B cell (primary cell): ENCODE data around the gene TRIM24. TPM values are rescaled to one million over a fixed set of nuclear protein-coding genes. Genes with fewer than 3 reads are reported as not detected.

ENCODE experiments used
- ATAC-seq: fragments of 200-7000 bp; cut with Tn5 transposase; one replicate; pipeline ENCODE4 v1.10.0; 2021; ENCODE audit warnings: low read depth, mild to moderate bottlenecking, moderate number of reproducible peaks, moderate library complexity
- CTCF ChIA-PET: fragments of 350-600 bp; sonication (Branson Sonifier 250); formaldehyde crosslinking; loops from one replicate; lab custom pipeline; 2021; ENCODE audit warnings: antibody characterized with exemption, inconsistent platforms; lab: Charles Lee
- POLR2A ChIA-PET: fragments of 350-600 bp; sonication (Branson Sonifier 250); formaldehyde crosslinking; loops from one replicate; lab custom pipeline; 2021; ENCODE audit warnings: antibody characterized with exemption; lab: Charles Lee
- DNase-seq: peaks from one replicate; pipeline ENCODE4 v3.0.0; 2013
- H2AFZ ChIP-seq: 2 replicates; pipeline ENCODE4 v1.6.1; 2012; ENCODE audit warnings: mild to moderate bottlenecking, low read depth, low read length; ENCODE audit not compliant: insufficient read depth, poor library complexity, severe bottlenecking
- H3K27ac ChIP-seq, 2 donors: 1 replicate in 1 of 2; 2 replicates in 1 of 2; pipeline ENCODE4 v1.5.1; 2012 to 2013; ENCODE audit warnings: low read length in 2 of 2, mild to moderate bottlenecking in 2 of 2, moderate library complexity in 1 of 2
- H3K27me3 ChIP-seq, 4 experiments: fragments of 200-600 bp in 1 of 4; sonication (generic) in 1 of 4; replicated peaks in 1 of 4; 1 replicate in 2 of 4; 2 replicates in 2 of 4; pipeline versions ENCODE4 v1.6.1 to v1.7.0; 2013 to 2016; ENCODE audit warnings: low read length in 3 of 4, mild to moderate bottlenecking in 2 of 4, mixed read lengths in 1 of 4, moderate library complexity in 1 of 4; ENCODE audit not compliant: insufficient read depth in 4 of 4, control insufficient read depth in 3 of 4; ENCODE audit errors: control extremely low read depth in 1 of 4
- H3K36me3 ChIP-seq, 2 experiments: replicated peaks in 1 of 2; 1 replicate in 1 of 2; 2 replicates in 1 of 2; pipeline versions ENCODE4 v1.6.1 to v1.7.1; 2013; ENCODE audit warnings: low read length in 1 of 2; ENCODE audit not compliant: insufficient read depth in 2 of 2, control insufficient read depth in 1 of 2; ENCODE audit errors: control extremely low read depth in 1 of 2, extremely low read depth in 1 of 2
- H3K4me1 ChIP-seq, 2 donors: fragments of 200-600 bp in 1 of 2; sonication (generic) in 1 of 2; 1 replicate in 1 of 2; 2 replicates in 1 of 2; pipeline versions ENCODE4 v1.5.1 to v1.6.1; 2013 to 2017; ENCODE audit warnings: low read length in 2 of 2; ENCODE audit not compliant: control insufficient read depth in 2 of 2, insufficient read depth in 2 of 2
- H3K4me2 ChIP-seq: replicated peaks from 2 replicates; pipeline ENCODE3; 2012; ENCODE audit warnings: mild to moderate bottlenecking, low read depth, low read length; ENCODE audit not compliant: poor library complexity, severe bottlenecking
- H3K4me3 ChIP-seq, 5 experiments: fragments of 200-600 bp in 1 of 5; sonication (generic) in 1 of 5; 1 replicate in 3 of 5; 2 replicates in 2 of 5; pipeline versions ENCODE4 v1.5.1 to v1.7.0; 2011 to 2016; ENCODE audit warnings: low read length in 4 of 5, mild to moderate bottlenecking in 4 of 5, low read depth in 2 of 5, control low read depth in 1 of 5, moderate library complexity in 1 of 5; ENCODE audit not compliant: insufficient read depth in 1 of 5; ENCODE audit errors: control extremely low read depth in 1 of 5, extremely low read depth in 1 of 5
- H3K79me2 ChIP-seq: fragments of 200-600 bp; sonication (generic); one replicate; pipeline ENCODE4 v1.6.0; 2016; ENCODE audit warnings: low read length; ENCODE audit not compliant: control insufficient read depth, insufficient read depth
- H3K9ac ChIP-seq: fragments of 200-600 bp; sonication (generic); 2 replicates; pipeline ENCODE4 v1.6.1; 2017; ENCODE audit warnings: mild to moderate bottlenecking, low read length, moderate library complexity
- H3K9me3 ChIP-seq, 3 donors: one replicate each; pipeline versions ENCODE4 v1.6.1 to v1.7.1; 2013; ENCODE audit warnings: low read length in 2 of 3; ENCODE audit not compliant: control insufficient read depth in 2 of 3, insufficient read depth in 1 of 3; ENCODE audit errors: control extremely low read depth in 1 of 3
- H4K20me1 ChIP-seq: 2 replicates; pipeline ENCODE4 v1.6.0; 2012; ENCODE audit warnings: mild to moderate bottlenecking, low read length; ENCODE audit not compliant: insufficient read depth, control insufficient read depth, poor library complexity, severe bottlenecking
- H3K27ac Mint-ChIP-seq: one replicate; pipeline ENCODE4 v1.8.0; 2021; ENCODE audit warnings: mixed read lengths
- H3K27me3 Mint-ChIP-seq: one replicate; pipeline ENCODE4 v1.8.0; 2021; ENCODE audit warnings: mixed read lengths
- H3K4me1 Mint-ChIP-seq: one replicate; pipeline ENCODE4 v1.8.0; 2021; ENCODE audit warnings: mixed read lengths
- H3K4me3 Mint-ChIP-seq: one replicate; pipeline ENCODE4 v1.8.0; 2021; ENCODE audit warnings: mixed read lengths
- H3K9me3 Mint-ChIP-seq: one replicate; pipeline ENCODE4 v1.8.0; 2022; ENCODE audit warnings: mixed read lengths; ENCODE audit not compliant: insufficient read depth
- EZH2 ChIP-seq: IDR thresholded peaks from 2 replicates; pipeline ENCODE4 v1.6.1; 2012; ENCODE audit warnings: borderline replicate concordance, low read depth, mild to moderate bottlenecking, moderate library complexity, low read length; ENCODE audit not compliant: insufficient read depth, poor library complexity, severe bottlenecking
- WGBS: methylation state at CpG from one replicate; pipeline ENCODE4 v1.1.5; 2013; ENCODE audit warnings: missing lambda C conversion rate; ENCODE audit not compliant: insufficient coverage; 5-methylcytosine and 5-hydroxymethylcytosine counted together
- intact Hi-C: fragments of 100-400 bp; cut with micrococcal nuclease; formaldehyde crosslinking; loops from one replicate; pipeline ENCODE4 v1.10.0; 2022
- polyA plus RNA-seq: library from polyadenylated mRNA; depleted of rRNA; stranded (reverse); fragments of >200 nt; gene quantifications from 2 replicates; pipeline ENCODE4 v1.2.3, GENCODE V29; 2012
- total RNA-seq, 2 donors: library from RNA; stranded (reverse); fragments of 120-200 nt in 1 of 2; gene quantifications; 1 replicate in 1 of 2; 2 replicates in 1 of 2; pipeline versions ENCODE4 v1.2.3 to v1.2.4, GENCODE V29; 2013 to 2022
- TF ChIP-seq, protein P1 (sequence below): fragments of 200-600 bp; IDR thresholded peaks from one replicate; pipeline ENCODE4 v1.8.0; 2022; ENCODE audit warnings: antibody characterized with exemption, mild to moderate bottlenecking

TRIM24 gene
- total and polyA plus RNA-seq, 2 donors (not counting 1 experiment from before 2014, with no cell fraction given), result 3.7 to 18.7 TPM

DNA sequence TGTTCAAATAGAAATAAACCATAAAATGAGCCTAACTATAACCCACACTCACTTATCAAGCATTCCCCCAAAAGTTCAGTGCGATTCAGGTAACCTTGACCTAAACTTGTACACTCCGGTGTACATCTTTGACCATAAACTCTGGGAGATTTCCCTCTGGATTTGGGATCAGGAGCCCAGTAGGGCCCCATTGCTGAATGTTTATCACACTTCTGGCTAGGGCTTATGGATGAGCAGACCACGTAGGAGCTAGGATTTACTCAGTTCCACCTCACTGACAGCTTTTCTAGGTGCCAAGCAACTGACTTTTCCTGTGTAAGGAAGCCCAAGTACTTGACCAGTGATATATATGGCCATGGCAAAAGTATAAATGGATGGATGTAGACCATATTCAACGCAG is 127.4 kb downstream of the TRIM24 start:
- Histone ChIP-seq H3K27me3 (no peaks in the 10 kb centered on the region), H3K36me3 (peaks cover 7 to 9% of the 10 kb centered on the region in 2 experiments), H3K4me3 (no peak overlapping the region), H3K9me3 (no peaks in the 10 kb centered on the region), H3K4me2 (no peak overlapping the region), H3K79me2 (no peaks in the 10 kb centered on the region), H3K9ac (no peak overlapping the region), H3K4me1 (no peaks in the 10 kb centered on the region), H3K27ac (no peak overlapping the region), H4K20me1 (no peaks in the 10 kb centered on the region), H2AFZ (no peak overlapping the region)
- Mint-ChIP-seq H3K27ac (no peak overlapping the region), H3K4me3 (no peak overlapping the region), H3K9me3 (no peaks in the 10 kb centered on the region), H3K4me1 (no peaks in the 10 kb centered on the region), H3K27me3 (no peaks in the 10 kb centered on the region)
- 100% methylated on average over 3 of the region's 4 CpGs for WGBS
- ATAC-seq (no peak), DNase-seq (no peak)
- intact Hi-C loops, result loop anchor here (10.0 kb wide), 1 partner anchor 67 kb away; no protein-coding TSS in a partner anchor
- CTCF ChIA-PET, result interaction anchor here (0.6 kb wide), 1 partner anchor 14 kb away, joined by 3 read pairs; no protein-coding TSS in a partner anchor
- TF ChIP-seq, protein P1, sequence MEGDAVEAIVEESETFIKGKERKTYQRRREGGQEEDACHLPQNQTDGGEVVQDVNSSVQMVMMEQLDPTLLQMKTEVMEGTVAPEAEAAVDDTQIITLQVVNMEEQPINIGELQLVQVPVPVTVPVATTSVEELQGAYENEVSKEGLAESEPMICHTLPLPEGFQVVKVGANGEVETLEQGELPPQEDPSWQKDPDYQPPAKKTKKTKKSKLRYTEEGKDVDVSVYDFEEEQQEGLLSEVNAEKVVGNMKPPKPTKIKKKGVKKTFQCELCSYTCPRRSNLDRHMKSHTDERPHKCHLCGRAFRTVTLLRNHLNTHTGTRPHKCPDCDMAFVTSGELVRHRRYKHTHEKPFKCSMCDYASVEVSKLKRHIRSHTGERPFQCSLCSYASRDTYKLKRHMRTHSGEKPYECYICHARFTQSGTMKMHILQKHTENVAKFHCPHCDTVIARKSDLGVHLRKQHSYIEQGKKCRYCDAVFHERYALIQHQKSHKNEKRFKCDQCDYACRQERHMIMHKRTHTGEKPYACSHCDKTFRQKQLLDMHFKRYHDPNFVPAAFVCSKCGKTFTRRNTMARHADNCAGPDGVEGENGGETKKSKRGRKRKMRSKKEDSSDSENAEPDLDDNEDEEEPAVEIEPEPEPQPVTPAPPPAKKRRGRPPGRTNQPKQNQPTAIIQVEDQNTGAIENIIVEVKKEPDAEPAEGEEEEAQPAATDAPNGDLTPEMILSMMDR, result no peak
- TF ChIP-seq EZH2, result no peak
- POLR2A ChIA-PET, result no interaction called here

DNA sequence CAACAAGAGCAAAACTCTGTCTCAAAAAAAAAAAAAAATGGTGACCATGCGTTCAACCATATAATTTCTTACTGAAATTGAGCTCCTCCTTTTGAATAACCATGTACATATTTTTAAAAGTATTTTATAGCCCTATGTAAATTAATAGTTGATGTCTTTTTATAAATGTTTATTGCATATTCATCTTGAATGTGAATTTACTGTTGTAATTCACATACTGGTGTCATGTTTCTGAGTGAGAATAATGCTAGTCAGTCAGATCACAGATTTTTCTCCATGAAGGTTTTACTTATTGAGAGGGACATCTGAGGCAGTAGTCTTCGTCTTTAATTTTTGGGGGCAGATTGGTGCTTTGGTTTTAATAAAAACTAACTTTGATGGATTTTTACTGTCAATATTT is 128.9 kb downstream of the TRIM24 start:
- no peaks in the 10 kb centered on the region for H3K4me1 Mint-ChIP-seq
- Histone ChIP-seq H2AFZ (no peak overlapping the region), H3K4me1 (no peaks in the 10 kb centered on the region), H4K20me1 (no peaks in the 10 kb centered on the region), H3K27ac (no peak overlapping the region), H3K9me3 (no peaks in the 10 kb centered on the region), H3K27me3 (no peaks in the 10 kb centered on the region), H3K4me2 (no peak overlapping the region), H3K36me3 (peaks cover 6 to 7% of the 10 kb centered on the region in 2 experiments), H3K79me2 (no peaks in the 10 kb centered on the region), H3K9ac (no peak overlapping the region), H3K4me3 (no peak overlapping the region)
- ChIA-PET POLR2A (no interaction called here), CTCF (no interaction called here)
- DNase-seq (no peak), ATAC-seq (no peak)
- TF ChIP-seq EZH2, result no peak
- TF ChIP-seq, protein P1, result no peak
- H3K9me3 Mint-ChIP-seq, result no peaks in the 10 kb centered on the region
- H3K4me3 Mint-ChIP-seq, result no peak overlapping the region
- intact Hi-C loops, result loop anchor here (10.0 kb wide), 1 partner anchor 66 kb away; no protein-coding TSS in a partner anchor
- no peak overlapping the region for H3K27ac Mint-ChIP-seq
- WGBS, result no CpG with 5 or more reads among the region's 2 CpGs
- no peaks in the 10 kb centered on the region for H3K27me3 Mint-ChIP-seq
